PC-3 (cell line): ENCODE data around the gene STN1. TPM values are rescaled to one million over a fixed set of nuclear protein-coding genes. Genes with fewer than 3 reads are reported as not detected.

Experiments
- ATAC-seq: fragments of 200-7000 bp; cut with Tn5 transposase; 2 replicates; pipeline ENCODE4 v1.9.1; 2020; ENCODE audit warnings: mild to moderate bottlenecking, moderate library complexity
- BruUV-seq: library from RNA; stranded (reverse); fragments of 400-500 nt; replicated peaks from 2 replicates; lab custom pipeline; 2021; lab: Mats Ljungman, UMichigan
- CTCF ChIA-PET: fragments of 300-600 bp; sonication (Branson Sonifier 250); formaldehyde crosslinking; loops from one replicate; lab custom pipeline; 2022; ENCODE audit warnings: antibody characterized with exemption; lab: Charles Lee
- POLR2A ChIA-PET: fragments of 300-600 bp; sonication (Branson Sonifier 250); formaldehyde crosslinking; loops from one replicate; lab custom pipeline; 2022; ENCODE audit warnings: antibody characterized with exemption; ENCODE audit not compliant: unreplicated experiment; lab: Charles Lee
- DNase-seq: peaks from one replicate; pipeline ENCODE4 v3.0.0-alpha.2; 2015
- H2AFZ ChIP-seq: fragments of 300-600 bp; sonication (generic); 2 replicates; pipeline ENCODE4 v1.6.0; 2016; ENCODE audit warnings: antibody characterized with exemption, low read length
- H3F3A ChIP-seq: fragments of 300-600 bp; sonication (generic); one replicate; pipeline ENCODE4 v1.6.0; 2017; ENCODE audit warnings: antibody characterized with exemption, low read length, control low read depth, mild to moderate bottlenecking; ENCODE audit not compliant: unreplicated experiment
- H3K27ac ChIP-seq: fragments of 300-600 bp; sonication (generic); 2 replicates; pipeline ENCODE4 v1.5.1; 2016; ENCODE audit warnings: mild to moderate bottlenecking, low read length
- H3K27me3 ChIP-seq: fragments of 300-600 bp; sonication (generic); 2 replicates; pipeline ENCODE4 v1.6.1; 2016; ENCODE audit warnings: low read length, mixed read lengths
- H3K36me3 ChIP-seq: fragments of 300-600 bp; sonication (generic); 2 replicates; pipeline ENCODE4 v1.6.1; 2016; ENCODE audit warnings: low read depth, mixed run types, low read length, mixed read lengths
- H3K4me1 ChIP-seq: fragments of 300-600 bp; sonication (generic); 2 replicates; pipeline ENCODE4 v1.5.1; 2016; ENCODE audit warnings: low read length; ENCODE audit not compliant: insufficient read depth
- H3K4me2 ChIP-seq: fragments of 300-600 bp; sonication (generic); 2 replicates; pipeline ENCODE4 v1.6.0; 2016; ENCODE audit warnings: low read length
- H3K4me3 ChIP-seq: fragments of 300-600 bp; sonication (generic); 2 replicates; pipeline ENCODE4 v1.5.1; 2016; ENCODE audit warnings: mild to moderate bottlenecking, low read length, mixed read lengths
- H3K79me2 ChIP-seq: fragments of 300-600 bp; sonication (generic); 2 replicates; pipeline ENCODE4 v1.6.1; 2017; ENCODE audit warnings: low read length, mixed read lengths
- H3K9ac ChIP-seq: fragments of 300-600 bp; sonication (generic); 2 replicates; pipeline ENCODE4 v1.6.0; 2016; ENCODE audit warnings: mild to moderate bottlenecking, low read length
- H3K9me2 ChIP-seq: fragments of 300-600 bp; sonication (generic); replicated peaks from 2 replicates; pipeline ENCODE4 v1.6.1; 2016; ENCODE audit warnings: mixed run types, low read length, mixed read lengths
- H3K9me3 ChIP-seq: fragments of 300-600 bp; sonication (generic); 2 replicates; pipeline ENCODE4 v1.6.1; 2016; ENCODE audit warnings: low read length, mixed read lengths
- H4K20me1 ChIP-seq: fragments of 300-600 bp; sonication (generic); 2 replicates; pipeline ENCODE4 v1.6.1; 2016; ENCODE audit warnings: low read length, mixed read lengths
- CTCF ChIP-seq: fragments of 300-600 bp; sonication (generic); conservative IDR thresholded peaks from 2 replicates; pipeline ENCODE4 v1.5.1; 2017; ENCODE audit warnings: antibody characterized with exemption, low read depth, mild to moderate bottlenecking, low read length
- EZH2 ChIP-seq: fragments of 300-600 bp; sonication (generic); IDR thresholded peaks from one replicate; pipeline ENCODE4 v1.6.1; 2017; ENCODE audit warnings: antibody characterized with exemption, mild to moderate bottlenecking, low read length; ENCODE audit not compliant: unreplicated experiment
- EZH2phosphoT487 ChIP-seq: fragments of 300-600 bp; sonication (generic); IDR thresholded peaks from 2 replicates; pipeline ENCODE4 v1.6.1; 2018; ENCODE audit warnings: mild to moderate bottlenecking, antibody characterized with exemption, low read length, borderline replicate concordance
- intact Hi-C: fragments of 100-400 bp; cut with micrococcal nuclease; formaldehyde crosslinking; loops from 2 replicates; pipeline ENCODE4 v1.9.0; 2023
- total RNA-seq: library from RNA; depleted of rRNA; stranded (reverse); fragments of >200 nt; gene quantifications from 2 replicates; pipeline ENCODE4 v1.2.3, GENCODE V29; 2014

Gene STN1
- total RNA-seq, 1 experiment from 2014 or later: 33.5 TPM

DNA sequence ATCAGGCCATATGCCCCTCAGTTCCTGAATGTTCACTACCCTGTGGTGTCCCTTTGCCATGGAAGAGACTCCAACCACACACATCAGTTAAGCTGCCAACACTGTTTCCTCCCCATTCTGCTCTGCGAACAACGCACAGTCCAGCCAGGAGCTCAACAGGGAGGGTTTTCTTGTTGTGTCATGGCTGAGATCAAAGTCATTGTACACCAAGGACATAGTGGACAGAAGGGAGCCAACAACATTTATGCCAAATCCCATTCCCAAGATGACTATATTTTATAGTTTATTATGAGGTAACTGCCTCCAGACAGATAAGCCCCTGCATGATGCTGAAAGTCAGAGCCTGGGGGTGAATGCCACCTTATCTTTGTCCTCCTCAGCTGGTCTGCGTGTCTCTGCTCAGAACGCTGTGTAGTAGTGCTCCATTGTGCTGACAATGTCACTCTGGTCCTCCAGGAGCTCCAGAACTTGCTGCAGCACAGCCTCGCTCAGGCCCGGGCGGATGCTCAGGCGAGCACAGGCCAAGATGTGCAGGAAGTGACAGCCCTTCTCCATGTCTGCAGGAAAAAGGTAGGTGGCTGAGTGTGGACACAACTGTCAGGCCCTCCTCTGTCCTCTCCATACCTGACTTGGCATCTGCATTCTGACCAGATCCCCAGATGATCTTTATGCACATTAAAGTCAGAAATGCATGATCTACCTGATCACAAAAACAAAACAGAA lies 35.5 kb downstream of the STN1 start:
- Histone ChIP-seq H3K9me3 (no peaks in the 10 kb centered on the region), H3K4me2 (no peak overlapping the region), H3K9me2 (no peaks in the 10 kb centered on the region), H3F3A (no peaks in the 10 kb centered on the region), H2AFZ (no peak overlapping the region), H3K4me1 (peaks cover 13% of the 10 kb centered on the region), H3K27me3 (no peaks in the 10 kb centered on the region), H3K9ac (no peak overlapping the region), H3K27ac (peak overlapping the region; percentile 67), H3K79me2 (no peaks in the 10 kb centered on the region), H4K20me1 (no peaks in the 10 kb centered on the region), H3K36me3 (peaks cover 4% of the 10 kb centered on the region; the same call in 1 of the 2 replicates), H3K4me3 (no peak overlapping the region)
- TF ChIP-seq EZH2: no peak
- no peak for TF ChIP-seq EZH2phosphoT487
- TF ChIP-seq CTCF: no peak
- ChIA-PET POLR2A (no interaction called here), CTCF (no interaction called here)
- no peak for DNase-seq
- ATAC-seq: no peak
- intact Hi-C loops: no loop called here
- BruUV-seq: no TSS peak

DNA sequence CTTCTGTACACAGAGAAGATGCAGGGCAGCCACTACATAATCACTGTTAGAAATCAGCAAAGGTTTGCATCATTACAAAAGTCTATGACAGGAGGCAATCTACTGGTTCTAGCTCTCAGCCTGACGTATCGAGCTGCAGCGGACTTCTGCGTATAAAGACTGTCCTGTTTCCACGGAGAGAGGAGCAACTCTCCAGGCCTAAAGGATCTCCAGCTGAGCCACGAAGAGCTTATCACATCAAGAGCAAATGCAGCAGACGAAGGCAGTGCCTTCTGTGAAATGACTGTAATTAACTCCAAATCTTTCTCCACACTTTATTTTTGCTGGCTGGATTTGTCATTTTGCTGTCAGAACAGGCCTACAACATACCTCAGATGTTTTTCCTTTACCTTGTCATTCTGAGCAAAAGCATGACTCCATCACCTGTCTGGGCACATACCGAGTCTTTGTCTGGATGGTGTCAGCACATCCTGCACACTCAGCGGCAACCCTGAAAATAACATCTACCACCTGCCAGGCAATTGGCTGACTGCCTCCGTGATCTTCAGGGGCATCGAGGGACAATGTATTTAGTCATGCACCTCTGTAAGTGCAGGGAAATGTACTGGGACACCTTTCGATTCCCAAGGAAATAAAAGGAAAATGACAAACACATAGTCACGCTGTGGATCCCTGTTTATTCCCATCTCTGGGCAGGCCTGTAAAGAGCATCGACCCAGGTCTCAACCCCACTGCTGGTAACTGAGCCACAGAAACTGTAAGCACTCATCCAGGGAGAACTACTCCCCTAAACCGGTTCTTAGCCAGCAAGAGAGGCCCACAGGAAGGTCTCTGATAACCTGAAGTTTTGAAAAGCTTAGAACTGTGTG lies 36.3 kb downstream of the STN1 start:
- H3K9me3 ChIP-seq: no peaks in the 10 kb centered on the region
- no peak for TF ChIP-seq EZH2phosphoT487
- H3K9me2 ChIP-seq: no peaks in the 10 kb centered on the region
- H3K27ac ChIP-seq: peak overlapping the region; percentile 67
- no peaks in the 10 kb centered on the region for H3F3A ChIP-seq
- H2AFZ ChIP-seq: no peak overlapping the region
- no peaks in the 10 kb centered on the region for H3K27me3 ChIP-seq
- 0 out of 2 replicates have a peak, but pooled peaks have one; percentile 42 for ATAC-seq
- intact Hi-C loops: no loop called here
- CTCF ChIA-PET: no interaction called here
- POLR2A ChIA-PET: no interaction called here
- no TSS peak for BruUV-seq
- H3K36me3 ChIP-seq: no peaks in the 10 kb centered on the region; the same call in 1 of the 2 replicates
- DNase-seq: peak; percentile 69
- no peaks in the 10 kb centered on the region for H4K20me1 ChIP-seq
- no peak overlapping the region for H3K4me3 ChIP-seq
- peaks cover 12% of the 10 kb centered on the region for H3K4me1 ChIP-seq
- H3K4me2 ChIP-seq: no peak overlapping the region
- no peak overlapping the region for H3K9ac ChIP-seq
- H3K79me2 ChIP-seq: no peaks in the 10 kb centered on the region

DNA sequence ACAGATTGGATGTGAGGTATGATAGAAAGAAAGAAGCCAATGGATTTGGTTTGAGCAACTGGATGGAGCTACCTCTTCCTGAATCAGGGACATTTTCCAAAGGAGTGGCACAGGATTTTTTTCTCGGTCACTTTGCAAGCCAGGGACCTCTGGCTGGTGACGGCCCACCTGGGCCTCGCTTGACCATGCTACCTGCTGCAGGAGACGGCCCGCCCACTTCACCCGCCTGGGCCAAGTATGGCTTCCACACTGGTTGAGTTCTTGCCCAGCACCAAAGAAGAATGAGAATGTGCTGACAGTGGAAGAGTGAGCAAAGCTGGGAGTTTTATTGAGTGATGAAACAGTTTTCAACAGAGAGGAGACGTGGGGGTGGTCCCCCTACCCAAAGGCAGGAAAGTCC lies 38.2 kb downstream of the STN1 start:
- Histone ChIP-seq H3K27me3 (no peaks in the 10 kb centered on the region), H3K36me3 (no peaks in the 10 kb centered on the region; the same call in 1 of the 2 replicates), H3K4me2 (no peak overlapping the region), H3K9ac (no peak overlapping the region), H3K4me3 (no peak overlapping the region), H3K79me2 (no peaks in the 10 kb centered on the region), H3K9me2 (no peaks in the 10 kb centered on the region), H3F3A (no peaks in the 10 kb centered on the region), H3K9me3 (no peaks in the 10 kb centered on the region), H3K27ac (no peak overlapping the region), H3K4me1 (peaks cover 12% of the 10 kb centered on the region), H2AFZ (no peak overlapping the region), H4K20me1 (no peaks in the 10 kb centered on the region)
- no TSS peak for BruUV-seq
- DNase-seq (no peak), ATAC-seq (no peak)
- ChIA-PET POLR2A (no interaction called here), CTCF (no interaction called here)
- intact Hi-C loops: no loop called here
- TF ChIP-seq EZH2phosphoT487 (no peak), EZH2 (no peak), CTCF (no peak)
